ENCODE measurements around the gene PAH.

The PAH gene

GRCh38 chr12:102917026-102917787 lies at the start of gene PAH:
TSS of gene PAH (minus strand) at chr12:102917244. CDS start at chr12:102917130, 114 bp downstream.
- DNase-seq: peak; percentile 61

GRCh38 chr12:102966200-102966863 lies 49.3 kb upstream of the PAH start:
- DNase-seq: no peak

- no peak for DNase-seq
Observed at GRCh38 chr12:102965281-102966155, 48.5 kb upstream of the PAH start.

DNA sequence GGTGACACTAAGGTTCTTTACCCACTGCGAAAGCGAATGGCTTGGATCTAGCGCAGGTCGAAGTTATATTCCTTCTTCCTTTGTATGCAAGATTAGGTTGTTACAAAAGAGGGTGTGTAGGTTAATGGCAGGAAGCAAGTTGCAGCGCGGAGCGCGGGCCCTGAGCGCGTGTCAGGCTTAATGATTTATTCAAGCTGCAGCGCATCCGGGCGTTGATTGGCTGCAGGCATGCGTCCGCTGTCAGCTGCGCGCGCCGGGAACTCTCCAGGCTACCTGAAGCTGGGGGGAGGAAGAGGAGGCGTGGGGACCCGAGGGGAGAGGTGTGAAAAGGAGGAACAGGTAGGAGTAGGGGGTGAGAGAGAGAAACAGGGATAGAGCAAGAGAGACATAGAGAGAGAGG lies 47.8 kb upstream of the PAH start:
- DNase-seq: no peak

GRCh38 chr12:102963796-102964195 lies 46.8 kb upstream of the PAH start:
- no peak for DNase-seq

GRCh38 chr12:102962986-102963385 lies 45.9 kb upstream of the PAH start:
- no peak for DNase-seq

GRCh38 chr12:102962532-102962931 lies 45.5 kb upstream of the PAH start:
- DNase-seq: no peak

- no peak for DNase-seq
Observed at GRCh38 chr12:102961466-102961855, 44.4 kb upstream of the PAH start.

DNA sequence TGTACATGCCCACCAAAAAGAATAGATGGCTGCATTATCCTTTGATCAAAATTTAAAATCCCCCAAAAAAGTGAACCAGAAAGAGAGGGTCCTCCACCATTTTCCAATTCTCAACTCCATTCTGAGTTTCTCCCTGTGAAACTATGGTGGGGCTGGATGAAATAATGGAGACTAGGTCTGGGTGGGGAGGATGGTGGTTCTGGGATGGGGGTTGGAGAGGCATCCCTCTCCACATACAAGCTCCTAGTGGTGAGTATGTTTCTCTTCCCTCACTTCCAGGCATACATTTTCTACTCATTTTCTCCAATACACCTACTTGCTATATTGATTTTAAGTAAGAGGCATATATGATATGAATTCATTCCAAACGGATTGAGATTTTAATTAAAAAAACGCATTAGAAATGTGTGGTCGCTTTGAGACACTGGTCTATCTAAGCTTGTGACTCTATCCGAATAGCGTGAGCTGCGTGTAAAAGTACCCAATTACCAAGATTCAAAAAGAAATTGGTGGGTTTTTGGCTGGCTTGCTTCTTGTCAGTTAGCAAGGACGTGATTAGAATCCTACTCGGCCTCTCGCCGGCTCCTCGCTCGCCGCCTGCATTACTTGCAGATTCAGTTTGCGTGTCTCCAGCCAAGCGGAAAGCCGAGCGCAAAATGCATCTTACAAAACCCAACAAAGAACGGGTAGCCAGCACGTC lies 43.9 kb upstream of the PAH start:
- no peak for DNase-seq

DNA sequence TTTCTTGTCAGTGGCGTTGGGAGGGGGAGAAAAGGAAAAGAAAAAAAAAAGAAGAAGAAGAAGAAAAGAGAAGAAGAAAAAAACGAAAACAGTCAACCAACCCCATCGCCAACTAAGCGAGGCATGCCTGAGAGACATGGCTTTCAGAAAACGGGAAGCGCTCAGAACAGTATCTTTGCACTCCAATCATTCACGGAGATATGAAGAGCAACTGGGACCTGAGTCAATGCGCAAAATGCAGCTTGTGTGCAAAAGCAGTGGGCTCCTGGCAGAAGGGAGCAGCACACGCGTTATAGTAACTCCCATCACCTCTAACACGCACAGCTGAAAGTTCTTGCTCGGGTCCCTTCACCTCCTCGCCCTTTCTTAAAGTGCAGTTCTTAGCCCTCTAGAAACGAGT lies 42.3 kb upstream of the PAH start:
- no peak for DNase-seq

DNA sequence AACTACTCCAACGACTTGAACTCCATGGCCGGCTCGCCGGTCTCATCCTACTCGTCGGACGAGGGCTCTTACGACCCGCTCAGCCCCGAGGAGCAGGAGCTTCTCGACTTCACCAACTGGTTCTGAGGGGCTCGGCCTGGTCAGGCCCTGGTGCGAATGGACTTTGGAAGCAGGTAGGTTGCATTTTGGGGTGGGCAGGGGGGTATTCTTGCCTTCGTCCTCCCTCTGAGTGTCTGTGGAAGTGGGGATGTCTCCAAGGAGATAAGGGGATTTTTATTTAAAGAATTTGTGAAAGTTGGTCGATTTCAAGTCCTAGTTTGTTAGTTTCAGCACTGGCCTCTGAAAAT lies 41.8 kb upstream of the PAH start:
- no peak for DNase-seq

- no peak for DNase-seq
Observed at GRCh38 chr12:102958073-102958829, 41.2 kb upstream of the PAH start.

GRCh38 chr12:102957339-102958050 lies 40.5 kb upstream of the PAH start, which contains the start of gene ASCL1:
TSS of gene ASCL1 (plus strand) at chr12:102957674. CDS start at chr12:102958245, 571 bp downstream.
- DNase-seq: no peak

DNA sequence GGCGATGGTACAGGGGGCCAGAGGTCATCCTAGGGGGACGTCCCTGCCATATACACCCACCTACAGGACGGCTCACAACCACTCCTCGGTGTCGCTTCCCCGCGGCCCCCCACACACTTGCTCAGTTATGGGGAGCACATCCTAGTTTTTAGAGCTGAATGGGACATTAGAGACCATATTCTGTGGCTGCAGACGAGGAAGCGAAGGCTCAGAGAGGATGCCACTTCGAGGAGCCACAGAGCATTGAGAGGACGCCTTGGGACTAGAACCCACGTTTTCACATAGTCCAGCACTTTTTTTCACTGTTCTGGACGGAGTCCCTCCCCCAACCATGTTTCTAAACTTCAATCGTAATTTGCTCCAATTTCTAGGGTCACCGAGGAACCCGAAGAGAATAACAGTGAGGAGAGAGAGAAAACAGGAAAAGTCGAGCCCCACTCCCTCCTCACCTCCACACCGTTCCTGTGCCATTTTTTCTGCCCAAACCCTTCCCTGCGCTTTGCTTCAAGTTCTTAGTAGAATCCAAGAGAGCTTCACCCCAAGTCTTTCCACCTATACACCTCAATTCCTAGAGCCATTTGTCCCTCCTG lies 39.8 kb upstream of the PAH start:
- DNase-seq: no peak

DNA sequence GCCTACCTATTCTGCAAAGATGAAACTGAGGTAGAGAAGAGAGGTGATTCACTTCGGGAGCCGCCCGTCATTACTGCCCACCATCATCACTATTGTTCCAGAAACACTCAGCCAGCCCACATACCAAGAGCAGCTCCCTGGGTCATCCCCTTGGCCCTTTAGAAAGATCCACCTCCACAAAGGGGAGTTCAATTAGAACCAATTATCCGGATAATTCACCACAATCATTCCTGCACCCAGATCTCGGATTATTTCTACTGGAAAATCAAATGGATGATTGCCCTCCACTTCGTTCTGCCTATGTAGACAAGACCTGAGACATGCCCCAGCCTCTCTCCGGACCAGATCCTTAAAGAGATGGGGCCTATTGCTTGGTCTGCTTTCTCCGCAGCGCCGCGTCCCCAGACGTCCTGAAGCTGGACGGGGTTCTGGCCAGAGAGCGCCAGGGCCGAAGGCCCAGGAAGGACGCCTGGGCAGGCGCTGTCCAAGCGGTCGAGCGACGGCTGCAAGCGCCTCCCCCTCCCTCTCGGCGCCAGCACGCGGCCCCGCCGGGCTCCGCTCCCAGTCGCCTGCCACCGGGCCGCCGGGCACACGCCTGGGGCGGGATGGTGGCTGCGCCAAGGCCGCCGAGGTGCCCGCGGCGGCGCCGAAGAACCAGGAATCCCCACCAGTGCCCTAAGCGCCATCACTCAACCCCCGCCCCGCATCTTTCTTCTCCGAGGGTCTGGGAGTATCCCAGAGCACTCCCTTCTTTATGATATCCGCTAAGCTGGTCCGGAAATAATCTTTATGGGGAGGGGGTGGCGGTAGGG lies 39.1 kb upstream of the PAH start:
- DNase-seq: no peak

DNA sequence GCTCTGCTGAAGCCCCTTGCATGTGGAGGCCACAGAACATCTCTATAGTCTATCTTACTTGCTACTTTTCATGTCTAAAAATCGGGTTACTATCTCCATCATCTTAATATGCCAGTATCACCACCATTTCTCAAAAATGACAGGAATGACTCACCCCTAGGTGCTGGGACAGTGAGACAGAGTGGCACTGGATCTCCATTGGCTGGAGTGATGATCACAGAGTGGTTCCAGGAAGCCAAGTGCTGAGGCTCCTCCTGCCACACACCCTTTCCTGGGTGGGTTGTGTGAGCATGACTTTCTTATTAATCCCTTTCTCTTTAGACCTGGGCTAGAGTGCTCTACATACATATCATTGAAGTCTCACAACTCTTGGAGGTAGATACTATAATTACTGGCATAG lies 37.1 kb upstream of the PAH start:
- no peak for DNase-seq

DNA sequence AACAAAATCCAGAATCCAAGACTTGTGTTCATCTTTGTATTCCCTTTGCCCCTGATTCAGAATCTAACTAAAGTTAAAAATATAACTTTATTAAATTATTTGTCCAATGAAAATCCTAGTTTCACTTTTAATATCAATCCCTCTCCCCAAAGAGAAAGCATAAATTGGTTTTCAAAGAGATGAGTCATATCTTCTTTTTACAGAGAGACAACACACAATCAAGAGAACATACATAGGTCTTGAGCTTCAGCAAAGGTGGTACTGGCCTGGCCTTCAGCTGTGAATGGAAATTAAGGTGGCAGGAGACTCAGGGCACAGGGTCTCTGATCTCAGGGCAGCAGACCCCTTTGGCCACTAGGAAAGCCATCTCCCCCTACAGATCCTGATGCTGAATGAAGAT lies 36.2 kb upstream of the PAH start:
- no peak for DNase-seq

DNA sequence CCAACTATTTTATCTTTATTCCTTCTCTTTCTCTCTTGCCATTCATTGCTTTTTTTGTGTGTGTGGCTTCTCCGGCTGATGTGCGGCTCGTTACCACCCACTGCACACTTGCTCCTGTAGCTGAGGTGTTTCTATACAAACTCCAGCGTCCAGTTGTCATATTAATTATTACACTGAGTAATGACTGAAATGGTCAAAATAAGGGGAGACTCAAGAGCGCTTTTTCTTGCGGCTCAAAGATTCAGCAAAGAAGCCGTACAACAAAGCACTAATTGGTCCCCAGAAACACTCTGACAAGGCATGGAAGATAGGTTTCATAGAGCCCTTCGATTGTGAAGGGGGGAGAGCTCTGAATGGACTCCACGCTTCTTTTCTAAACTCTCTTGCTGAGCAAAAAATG lies 34.8 kb upstream of the PAH start:
- no peak for DNase-seq

DNA sequence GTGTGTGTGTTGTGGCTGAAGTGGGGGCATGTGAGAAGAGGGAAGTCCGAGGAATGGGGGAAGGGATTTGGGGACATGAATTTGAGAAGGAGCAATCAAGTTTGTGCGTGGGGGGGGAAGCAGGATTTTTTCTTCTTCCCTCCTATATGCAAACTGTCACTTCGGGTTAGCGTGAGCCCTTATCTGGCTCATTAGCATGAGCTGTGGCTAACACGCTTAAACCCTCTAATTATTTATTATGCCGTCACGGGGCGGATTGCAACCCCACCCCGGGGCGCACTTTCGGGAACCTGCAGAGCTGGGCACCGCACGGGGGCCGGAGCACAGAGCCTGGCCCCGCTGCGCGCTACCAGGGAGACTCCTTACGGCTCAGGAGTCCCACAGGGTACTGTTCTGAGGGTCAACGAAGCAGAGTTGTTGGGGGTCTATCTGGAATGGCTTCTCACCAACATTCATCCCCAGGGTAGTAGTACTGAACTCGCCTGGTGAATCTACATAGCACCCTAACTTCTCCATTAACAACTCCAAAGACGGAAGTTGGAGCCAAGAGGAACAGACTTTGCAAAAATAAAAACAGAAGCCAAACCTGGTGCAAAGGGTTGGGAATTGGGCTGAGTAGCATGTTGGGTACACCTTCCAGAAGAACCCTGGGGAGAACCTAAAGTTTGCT lies 34.0 kb upstream of the PAH start:
- DNase-seq: no peak

All from activated CD8-positive, alpha-beta memory T cell treated with anti-CD3 and anti-CD28 coated beads for 24 hours (primary cell).